ENCODE results near the gene YPEL3. TPM values are rescaled to one million over a fixed set of nuclear protein-coding genes. Genes with fewer than 3 reads are reported as not detected.

The YPEL3 gene
- total and polyA plus RNA-seq, 2 donors (not counting 3 experiments of a cell fraction or from before 2014, with no cell fraction given), result 46.1 to 78.0 TPM

- intact Hi-C loops (cut with micrococcal nuclease), result loop anchor here (2.0 kb wide), 1 partner anchor 21 kb away; no protein-coding TSS in a partner anchor
- Histone ChIP-seq H3K4me2 (ENCODE audit: insufficient read depth, low read length) (peak overlapping the region; percentile 61), H3K36me3 (ENCODE audit: control insufficient read depth in 2 of 2, extremely low read depth in 1 of 2, insufficient read depth in 2 of 2, low read length in 2 of 2) (peaks cover 0 to 5% of the 10 kb centered on the region in 2 experiments), H3K9me1 (replicated peaks; ENCODE audit: control insufficient read depth, extremely low read depth, insufficient read depth, low read length) (no peaks in the 10 kb centered on the region), H3K9me3 (replicated peaks; ENCODE audit: control insufficient read depth, insufficient read depth, low read length) (no peaks in the 10 kb centered on the region), H3K9ac (replicated peaks; ENCODE audit: extremely low read depth, insufficient read depth, low read length) (peak overlapping the region; percentile 73), H3K27ac (ENCODE audit: insufficient read depth, low read depth, low read length) (peak overlapping the region; percentile 72), H3K4me1 (ENCODE audit: control insufficient read depth, extremely low read depth, insufficient read depth, low read length) (peaks cover 35% of the 10 kb centered on the region), H4K20me1 (replicated peaks; ENCODE audit: control insufficient read depth, extremely low read depth, insufficient read depth, low read length) (no peaks in the 10 kb centered on the region), H3K4me3 (replicated peaks in 1 of 3; ENCODE audit: insufficient read depth in 1 of 3, low read depth in 1 of 3, low read length in 3 of 3) (peak overlapping the region; percentile 62 to 75 (median 70)), H3K79me2 (ENCODE audit: control insufficient read depth, insufficient read depth, low read length) (peaks cover 4% of the 10 kb centered on the region), H3K27me3 (ENCODE audit: control insufficient read depth in 2 of 2, insufficient read depth in 2 of 2, low read length in 2 of 2) (no peaks in the 10 kb centered on the region), H2AFZ (ENCODE audit: low read depth, low read length) (peak overlapping the region; percentile 40)
- TSS peak; percentile 76 for BruUV-seq (replicated peaks)
- ChIA-PET CTCF (interaction anchor here (1.1 to 3.5 kb wide), 7 partner anchors 9 to 353 kb away, joined by 3 to 20 read pairs (median 5); partner anchors contain the start of genes ALDOA and TBX6), POLR2A (interaction anchor here (0.6 to 2.7 kb wide), 2 partner anchors 12 to 37 kb away, joined by 4 to 21 read pairs; partner anchors contain the start of gene ALDOA)
- DNase-seq (ENCODE audit: low read depth, low spot score) (peak; percentile 59), FAIRE-seq (no peak)
- TF ChIP-seq MYC (IDR thresholded peaks at IDR 0.05; ENCODE audit: low read depth, low read length) (no peak), JUN (IDR thresholded peaks at IDR 0.05; ENCODE audit: borderline replicate concordance, insufficient read depth, insufficient read length, low read depth) (peak; percentile 23), POLR2AphosphoS5 (IDR thresholded peaks at IDR 0.05; ENCODE audit: insufficient read depth, low read depth, low read length) (peak; percentile 77), GATA2 (IDR thresholded peaks at IDR 0.05; ENCODE audit: insufficient read depth, insufficient read length, low read depth, low read length) (peak; percentile 89), FOS (IDR thresholded peaks at IDR 0.05; ENCODE audit: borderline replicate concordance, insufficient read depth, low read length) (peak; percentile 18), EZH2 (IDR thresholded peaks at IDR 0.05; ENCODE audit: borderline replicate concordance, low read depth, low read length, severe bottlenecking) (no peak), CTCF (IDR thresholded peaks at IDR 0.05; ENCODE audit: extremely low read depth in 1 of 2, insufficient read depth in 1 of 2, low read depth in 1 of 2, low read length in 2 of 2) (no peak), POLR2A (IDR thresholded peaks at IDR 0.05; ENCODE audit: low read depth, low read length) (peak; percentile 43)
- TF ChIP-seq, protein P1, sequence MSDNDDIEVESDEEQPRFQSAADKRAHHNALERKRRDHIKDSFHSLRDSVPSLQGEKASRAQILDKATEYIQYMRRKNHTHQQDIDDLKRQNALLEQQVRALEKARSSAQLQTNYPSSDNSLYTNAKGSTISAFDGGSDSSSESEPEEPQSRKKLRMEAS (IDR thresholded peaks at IDR 0.05; ENCODE audit: insufficient read depth, insufficient read length), result no peak
- dilution Hi-C loops (cut with MboI; ENCODE audit: extremely low pct_ligation_motif_present, low sequenced_read_pairs), result no loop called here
Observed at GRCh38 chr16:30053376-30054015, 42.5 kb downstream of the YPEL3 start.

Data from endothelial cell of umbilical vein (primary cell).